HG03064 (cell line): ENCODE measurements around the gene ACOT8.
"Not testable (repeated sequence)": the region's sequence is repeated elsewhere in the genome, so short reads cannot be mapped to it uniquely, and the experiment has no call there.

Source experiments
- ATAC-seq: cut with Tn5 transposase; IDR thresholded peaks from one replicate; pipeline ENCODE4 v1.9.1; 2021; ENCODE audit warnings: low read depth; ENCODE audit not compliant: unreplicated experiment

The ACOT8 gene

GRCh38 chr20:45888681-45889080 lies 31.5 kb upstream of the ACOT8 start:
- no peak for ATAC-seq

GRCh38 chr20:45887346-45887715 lies 30.1 kb upstream of the ACOT8 start, which contains the start of gene SPATA25:
Gene SPATA25, minus strand, starts transcription at chr20:45887622. Its CDS starts 32 bp downstream, at chr20:45887590.
- no peak for ATAC-seq

- no peak for ATAC-seq
Observed at GRCh38 chr20:45886590-45887345, 29.6 kb upstream of the ACOT8 start.

- ATAC-seq, result no peak
Observed at GRCh38 chr20:45883100-45883469, 25.9 kb upstream of the ACOT8 start.

- no peak for ATAC-seq
Observed at GRCh38 chr20:45882469-45883099, 25.4 kb upstream of the ACOT8 start.

GRCh38 chr20:45880988-45881788 lies 24.0 kb upstream of the ACOT8 start, which contains the start of gene ZSWIM1:
Gene ZSWIM1, plus strand, starts transcription at chr20:45881227. Its CDS starts 1,366 bp downstream, at chr20:45882593.
- ATAC-seq, result peak; percentile 90

GRCh38 chr20:45878076-45878761 lies 21.0 kb upstream of the ACOT8 start:
- no peak for ATAC-seq

GRCh38 chr20:45874576-45874975 lies 17.4 kb upstream of the ACOT8 start:
- no peak for ATAC-seq

- not testable (repeated sequence) for ATAC-seq
Observed at GRCh38 chr20:45874104-45874481, 16.9 kb upstream of the ACOT8 start.

- no peak for ATAC-seq
Observed at GRCh38 chr20:45873409-45874103, 16.4 kb upstream of the ACOT8 start.

GRCh38 chr20:45872626-45873025 lies 15.4 kb upstream of the ACOT8 start:
- ATAC-seq, result no peak

- no peak for ATAC-seq
Observed at GRCh38 chr20:45867819-45868176, 10.6 kb upstream of the ACOT8 start.

GRCh38 chr20:45867136-45867818 lies 10.1 kb upstream of the ACOT8 start:
- no peak for ATAC-seq

GRCh38 chr20:45866454-45866853 lies 9.3 kb upstream of the ACOT8 start:
- ATAC-seq, result no peak

GRCh38 chr20:45863543-45864470 lies 6.6 kb upstream of the ACOT8 start:
- ATAC-seq, result no peak

GRCh38 chr20:45861221-45862075 lies 4.3 kb upstream of the ACOT8 start:
- no peak for ATAC-seq

- no peak for ATAC-seq
Observed at GRCh38 chr20:45860560-45861220, 3.5 kb upstream of the ACOT8 start.
